Hepatocyte (in vitro differentiated cells): ENCODE data around the gene LY6G5B. TPM values are rescaled to one million over a fixed set of nuclear protein-coding genes. Genes with fewer than 3 reads are reported as not detected.

Experiments
- DNase-seq: peaks from one replicate; pipeline ENCODE4 v3.0.0-alpha.2; 2016; ENCODE audit warnings: low spot score
- H2AFZ ChIP-seq: fragments of 200-600 bp; sonication (generic); 2 replicates; pipeline ENCODE4 v1.6.0; 2016; ENCODE audit warnings: antibody characterized with exemption, mild to moderate bottlenecking
- H3K27ac ChIP-seq: fragments of 200-600 bp; sonication (generic); 2 replicates; pipeline ENCODE4 v1.5.1; 2016; ENCODE audit warnings: mild to moderate bottlenecking
- H3K27me3 ChIP-seq: fragments of 200-600 bp; sonication (generic); 2 replicates; pipeline ENCODE4 v1.6.1; 2016
- H3K36me3 ChIP-seq: fragments of 200-600 bp; sonication (generic); replicated peaks from 2 replicates; pipeline ENCODE4 v1.5.1; 2016; ENCODE audit warnings: low read depth; ENCODE audit not compliant: insufficient read depth
- H3K4me1 ChIP-seq: fragments of 200-600 bp; sonication (generic); 2 replicates; pipeline ENCODE4 v1.5.1; 2016; ENCODE audit warnings: mild to moderate bottlenecking, moderate library complexity; ENCODE audit not compliant: insufficient read depth
- H3K4me2 ChIP-seq: fragments of 200-600 bp; sonication (generic); 2 replicates; pipeline ENCODE4 v1.6.0; 2016
- H3K4me3 ChIP-seq: fragments of 200-600 bp; sonication (generic); 2 replicates; pipeline ENCODE4 v1.5.1; 2016; ENCODE audit warnings: mild to moderate bottlenecking
- H3K79me2 ChIP-seq: fragments of 200-600 bp; sonication (generic); 2 replicates; pipeline ENCODE4 v1.6.0; 2017; ENCODE audit warnings: mild to moderate bottlenecking
- H3K9me2 ChIP-seq: fragments of 200-600 bp; sonication (generic); replicated peaks from 2 replicates; pipeline ENCODE4 v1.6.0; 2017; ENCODE audit warnings: mild to moderate bottlenecking; ENCODE audit not compliant: insufficient read depth
- H3K9me3 ChIP-seq: fragments of 200-600 bp; sonication (generic); 2 replicates; pipeline ENCODE4 v1.5.1; 2016; ENCODE audit warnings: low read depth, mild to moderate bottlenecking
- H4K20me1 ChIP-seq: fragments of 200-600 bp; sonication (generic); 2 replicates; pipeline ENCODE4 v1.6.0; 2016; ENCODE audit warnings: mild to moderate bottlenecking; ENCODE audit not compliant: insufficient read depth, poor library complexity, severe bottlenecking
- CTCF ChIP-seq: fragments of 200-600 bp; sonication (generic); IDR thresholded peaks from 2 replicates; pipeline ENCODE4 v1.5.1; 2016; ENCODE audit warnings: antibody characterized with exemption, mild to moderate bottlenecking; ENCODE audit not compliant: poor library complexity
- EZH2 ChIP-seq: fragments of 200-600 bp; sonication (generic); IDR thresholded peaks from 2 replicates; pipeline ENCODE4 v1.6.1; 2016; ENCODE audit warnings: antibody characterized with exemption, mild to moderate bottlenecking, borderline replicate concordance
- EZH2phosphoT487 ChIP-seq: fragments of 200-600 bp; sonication (generic); IDR thresholded peaks from one replicate; pipeline ENCODE4 v1.6.1; 2018; ENCODE audit warnings: antibody characterized with exemption, mild to moderate bottlenecking, low read depth, moderate library complexity; ENCODE audit not compliant: unreplicated experiment, severe bottlenecking
- WGBS: methylation state at CpG from one replicate; pipeline ENCODE4 v1.1.6; 2016; ENCODE audit warnings: low lambda C conversion rate; ENCODE audit errors: missing lambda C conversion rate; 5-methylcytosine and 5-hydroxymethylcytosine counted together
- microRNA-seq: library from miRNA; unstranded; fragments of <30 nt; microRNA quantifications from one replicate; pipeline ENCODE4, GENCODE V29; 2017
- polyA plus RNA-seq: library from polyadenylated mRNA; unstranded; fragments of >200 nt; fragmentation: Nextera tagmentation; extraction: Ambion mirVana; gene quantifications from 2 replicates; pipeline ENCODE4 v1.2.1, GENCODE V29; 2016
- small RNA-seq: library from RNA; depleted of rRNA; stranded (forward); fragments of <200 nt; gene quantifications from one replicate; pipeline ENCODE3, GENCODE V24; 2014
- total RNA-seq: library from RNA; depleted of rRNA; stranded (reverse); fragments of >200 nt; gene quantifications from 2 replicates; pipeline ENCODE4 v1.2.3, GENCODE V29; 2014

The LY6G5B gene
- total and polyA plus RNA-seq, 2 experiments from 2014 or later, result 5.3 to 14.9 TPM

DNA sequence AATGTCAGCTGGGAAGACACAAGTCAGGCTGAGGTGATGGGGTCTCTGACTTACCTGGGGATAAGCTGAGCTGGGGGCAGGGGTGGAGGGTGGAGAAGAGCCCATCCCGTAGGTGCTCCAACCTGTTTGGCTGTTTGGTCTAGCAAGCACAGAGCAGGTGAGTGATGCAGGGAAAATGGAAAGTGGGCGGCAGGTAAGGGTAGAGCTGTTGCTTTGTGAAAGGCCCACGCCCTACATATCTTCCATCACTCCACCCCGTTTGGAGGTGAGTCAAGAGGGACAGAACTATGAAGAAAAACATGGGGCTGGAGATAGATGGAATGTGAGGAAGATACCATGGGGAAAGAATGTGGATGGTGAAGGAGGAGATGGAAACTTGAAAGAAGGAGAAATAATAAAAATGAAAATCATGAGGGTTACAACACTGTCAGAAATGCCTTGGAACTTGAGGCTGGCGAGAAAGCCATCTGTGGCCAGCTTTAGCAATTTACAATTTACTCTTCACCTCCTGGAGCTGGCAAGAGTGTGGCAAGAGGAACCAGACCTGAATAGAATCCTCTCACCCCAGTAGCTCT, 50.5 kb downstream of the LY6G5B start:
- no peak overlapping the region for H3K4me3 ChIP-seq
- no peaks in the 10 kb centered on the region for H3K36me3 ChIP-seq
- H3K4me1 ChIP-seq, result peaks cover 4% of the 10 kb centered on the region
- no peak overlapping the region for H3K4me2 ChIP-seq
- H3K79me2 ChIP-seq, result no peaks in the 10 kb centered on the region
- H3K27ac ChIP-seq, result no peak overlapping the region
- H4K20me1 ChIP-seq, result no peaks in the 10 kb centered on the region
- no peaks in the 10 kb centered on the region for H3K27me3 ChIP-seq
- H3K9me3 ChIP-seq, result no peaks in the 10 kb centered on the region
- no peak for TF ChIP-seq EZH2phosphoT487
- TF ChIP-seq EZH2, result no peak
- no peak for TF ChIP-seq CTCF
- DNase-seq, result no peak
- no peaks in the 10 kb centered on the region for H3K9me2 ChIP-seq
- H2AFZ ChIP-seq, result no peak overlapping the region
- 88% methylated on average over 5 of the region's 5 CpGs for WGBS

DNA sequence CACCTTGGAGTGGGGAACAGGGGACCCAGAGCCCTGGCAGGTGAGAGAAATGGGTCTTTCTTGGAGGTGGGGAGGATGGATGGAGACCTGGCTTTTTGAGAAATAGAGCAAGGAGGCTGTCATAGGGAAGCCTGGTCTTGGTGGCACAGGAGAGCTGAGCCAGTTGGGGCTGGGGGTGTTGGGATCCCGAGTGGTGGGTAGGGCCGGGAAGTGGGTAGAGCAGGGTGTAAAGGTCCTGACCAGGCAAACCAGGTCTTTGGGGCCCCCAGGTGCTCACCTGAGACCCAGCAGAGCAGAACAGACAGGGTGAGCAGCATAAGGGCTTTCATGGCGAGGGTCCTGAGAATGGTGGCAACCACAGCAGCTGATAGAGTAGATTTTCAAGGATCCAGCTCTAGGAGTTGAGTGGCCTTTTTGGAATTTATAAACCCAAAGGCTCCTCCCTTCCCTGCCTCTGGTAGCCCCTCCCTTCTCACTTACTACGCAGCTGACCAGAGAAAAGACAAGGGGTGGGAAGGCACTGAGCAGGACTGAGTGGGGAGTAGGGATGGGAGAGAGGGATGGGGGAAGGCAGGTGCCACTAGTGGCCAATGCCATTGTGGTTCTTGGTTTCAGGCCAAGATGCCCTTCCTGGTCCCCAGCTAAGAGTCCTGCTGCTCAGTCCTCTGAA, 51.7 kb downstream of the LY6G5B start, which contains the start of gene LY6G6C:
LY6G6C (minus strand) TSS at position 396 of the 670 bp plus-strand sequence; CDS start at position 329, 67 bp downstream.
- no peaks in the 10 kb centered on the region for H4K20me1 ChIP-seq
- 89% methylated on average over 4 of the region's 4 CpGs for WGBS
- no peaks in the 10 kb centered on the region for H3K9me3 ChIP-seq
- no peaks in the 10 kb centered on the region for H3K36me3 ChIP-seq
- H2AFZ ChIP-seq, result no peak within 1 kb of the TSS
- H3K4me1 ChIP-seq, result no peaks in the 10 kb centered on the region
- H3K4me2 ChIP-seq, result no peak within 1 kb of the TSS
- no peak for TF ChIP-seq CTCF
- no peak for TF ChIP-seq EZH2phosphoT487
- TF ChIP-seq EZH2, result no peak
- no peak within 1 kb of the TSS for H3K4me3 ChIP-seq
- no peak for DNase-seq
- H3K9me2 ChIP-seq, result no peaks in the 10 kb centered on the region
- H3K27me3 ChIP-seq, result no peaks in the 10 kb centered on the region
- no peak within 1 kb of the TSS for H3K27ac ChIP-seq
- no peaks in the 10 kb centered on the region for H3K79me2 ChIP-seq

DNA sequence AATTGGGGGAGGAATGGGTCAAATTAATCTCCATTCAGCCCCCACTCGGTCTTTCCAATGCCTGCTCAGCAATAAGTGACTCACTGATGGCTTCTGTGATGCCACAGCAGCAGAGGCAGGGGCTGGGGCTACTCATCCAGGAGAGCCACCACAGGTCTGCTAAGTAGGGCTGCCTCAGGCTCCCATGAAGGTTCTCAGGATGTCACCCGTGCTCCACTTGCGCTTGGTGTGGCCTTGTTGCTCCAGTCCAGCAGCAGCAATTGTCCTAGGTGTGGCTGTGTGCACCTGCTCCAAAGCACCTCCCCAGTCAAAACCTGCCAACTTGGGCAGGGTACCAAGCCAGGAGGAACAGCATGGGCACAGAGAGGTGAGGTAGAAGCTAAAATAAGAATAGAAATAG, 52.4 kb downstream of the LY6G5B start:
- WGBS, result 91% methylated on average over 3 of the region's 3 CpGs
- H4K20me1 ChIP-seq, result no peaks in the 10 kb centered on the region
- H3K9me2 ChIP-seq, result no peaks in the 10 kb centered on the region
- no peak overlapping the region for H2AFZ ChIP-seq
- H3K27me3 ChIP-seq, result no peaks in the 10 kb centered on the region
- no peak overlapping the region for H3K4me2 ChIP-seq
- DNase-seq, result no peak
- H3K79me2 ChIP-seq, result no peaks in the 10 kb centered on the region
- H3K4me3 ChIP-seq, result no peak overlapping the region
- no peaks in the 10 kb centered on the region for H3K9me3 ChIP-seq
- TF ChIP-seq CTCF (no peak), EZH2phosphoT487 (no peak), EZH2 (no peak)
- H3K36me3 ChIP-seq, result no peaks in the 10 kb centered on the region
- no peaks in the 10 kb centered on the region for H3K4me1 ChIP-seq
- H3K27ac ChIP-seq, result no peak overlapping the region

Small RNAs within 50 kb of the gene (microRNA-seq; reads per million reads assigned to microRNA genes)
- gene MIR4646, result 5.4 reads per million, percentile 11 among the genes with 10 or more reads in this experiment
- gene MIR6832, result 2.2 reads per million

Small RNAs within 50 kb of the gene (small RNA-seq; reads per million reads assigned to genes)
- gene LY6G6D (not detected), gene MIR4646 (not detected), gene MIR6832 (not detected), gene RF00019 (not detected), gene SNORA38 (3.7 reads per million, percentile 91 among the genes with 10 or more reads in this experiment)

Other genes starting within 250 kb of the LY6G5B start
Only the 30 nearest of the 37 such genes appear.
- 0.47 and 1.2 TPM in 2 replicates for gene MCCD1, start 141.0 kb upstream of the LY6G5B start, total RNA-seq
- 1.3 and 2.0 TPM in 2 replicates for gene MCCD1, start 141.0 kb upstream of the LY6G5B start, polyA plus RNA-seq
- 207 and 287 TPM in 2 replicates for gene DDX39B, start 128.0 kb upstream of the LY6G5B start, total RNA-seq
- gene DDX39B, start 128.0 kb upstream of the LY6G5B start, polyA plus RNA-seq, result 210 and 238 TPM in 2 replicates
- 0.63 and 0.88 TPM in 2 replicates for gene ATP6V1G2, start 123.4 kb upstream of the LY6G5B start, total RNA-seq
- gene ATP6V1G2, start 123.4 kb upstream of the LY6G5B start, polyA plus RNA-seq, result 0.73 TPM in 1 of 2 replicates, not detected in the other
- 22.7 and 28.9 TPM in 2 replicates for gene NFKBIL1, start 122.4 kb upstream of the LY6G5B start, total RNA-seq
- 25.0 and 30.3 TPM in 2 replicates for gene NFKBIL1, start 122.4 kb upstream of the LY6G5B start, polyA plus RNA-seq
- gene LTA, start 97.7 kb upstream of the LY6G5B start, total RNA-seq, result not detected in 2 replicates
- not detected in 2 replicates for gene LTA, start 97.7 kb upstream of the LY6G5B start, polyA plus RNA-seq
- 0.63 TPM in 1 of 2 replicates, not detected in the other for gene TNF, start 94.4 kb upstream of the LY6G5B start, total RNA-seq
- gene TNF, start 94.4 kb upstream of the LY6G5B start, polyA plus RNA-seq, result 0.91 and 1.3 TPM in 2 replicates
- gene LTB, start 87.6 kb upstream of the LY6G5B start, total RNA-seq, result 2.4 and 4.0 TPM in 2 replicates
- gene LTB, start 87.6 kb upstream of the LY6G5B start, polyA plus RNA-seq, result 6.0 and 10.6 TPM in 2 replicates
- not detected in 2 replicates for gene LST1, start 83.7 kb upstream of the LY6G5B start, total RNA-seq
- 1.5 and 2.4 TPM in 2 replicates for gene LST1, start 83.7 kb upstream of the LY6G5B start, polyA plus RNA-seq
- not detected in 2 replicates for gene NCR3, start 77.0 kb upstream of the LY6G5B start, total RNA-seq
- gene NCR3, start 77.0 kb upstream of the LY6G5B start, polyA plus RNA-seq, result not detected in 2 replicates
- gene AIF1, start 54.7 kb upstream of the LY6G5B start, total RNA-seq, result 4.1 and 4.6 TPM in 2 replicates
- gene AIF1, start 54.7 kb upstream of the LY6G5B start, polyA plus RNA-seq, result 7.2 and 12.8 TPM in 2 replicates
- 29.8 and 50.2 TPM in 2 replicates for gene PRRC2A, start 49.3 kb upstream of the LY6G5B start, total RNA-seq
- gene PRRC2A, start 49.3 kb upstream of the LY6G5B start, polyA plus RNA-seq, result 47.5 and 69.0 TPM in 2 replicates
- 113 and 148 TPM in 2 replicates for gene BAG6, start 17.3 kb upstream of the LY6G5B start, total RNA-seq
- gene BAG6, start 17.3 kb upstream of the LY6G5B start, polyA plus RNA-seq, result 84.6 and 85.7 TPM in 2 replicates
- 9.3 and 10.4 TPM in 2 replicates for gene APOM, start 14.1 kb upstream of the LY6G5B start, total RNA-seq
- gene APOM, start 14.1 kb upstream of the LY6G5B start, polyA plus RNA-seq, result 28.2 and 40.7 TPM in 2 replicates
- 21.3 and 23.3 TPM in 2 replicates for gene C6orf47, start 9.2 kb upstream of the LY6G5B start, total RNA-seq
- 19.8 and 25.4 TPM in 2 replicates for gene C6orf47, start 9.2 kb upstream of the LY6G5B start, polyA plus RNA-seq
- 11.5 and 18.1 TPM in 2 replicates for gene GPANK1, start 5.0 kb upstream of the LY6G5B start, total RNA-seq
- 18.5 and 23.8 TPM in 2 replicates for gene GPANK1, start 5.0 kb upstream of the LY6G5B start, polyA plus RNA-seq
- gene CSNK2B, start 3.9 kb upstream of the LY6G5B start, total RNA-seq, result 155 and 185 TPM in 2 replicates
- gene CSNK2B, start 3.9 kb upstream of the LY6G5B start, polyA plus RNA-seq, result 181 and 202 TPM in 2 replicates
- gene LY6G5C, start 11.1 kb downstream of the LY6G5B start, total RNA-seq, result 0.32 TPM in 1 of 2 replicates, not detected in the other
- 0.63 and 5.0 TPM in 2 replicates for gene LY6G5C, start 11.1 kb downstream of the LY6G5B start, polyA plus RNA-seq
- 63.2 and 66.8 TPM in 2 replicates for gene ABHD16A, start 33.3 kb downstream of the LY6G5B start, total RNA-seq
- gene ABHD16A, start 33.3 kb downstream of the LY6G5B start, polyA plus RNA-seq, result 81.3 and 94.7 TPM in 2 replicates
- gene LY6G6F, start 36.9 kb downstream of the LY6G5B start, total RNA-seq, result not detected in 2 replicates
- gene LY6G6F, start 36.9 kb downstream of the LY6G5B start, polyA plus RNA-seq, result not detected in 2 replicates
- gene LY6G6D, start 45.4 kb downstream of the LY6G5B start, total RNA-seq, result 1.3 TPM in 1 of 2 replicates, not detected in the other
- 1.2 and 3.0 TPM in 2 replicates for gene LY6G6D, start 45.4 kb downstream of the LY6G5B start, polyA plus RNA-seq
- gene LY6G6C, start 51.8 kb downstream of the LY6G5B start, total RNA-seq, result not detected in 2 replicates
- gene LY6G6C, start 51.8 kb downstream of the LY6G5B start, polyA plus RNA-seq, result 0.30 and 0.39 TPM in 2 replicates
- gene MPIG6B, start 53.4 kb downstream of the LY6G5B start, total RNA-seq, result not detected in 2 replicates
- gene MPIG6B, start 53.4 kb downstream of the LY6G5B start, polyA plus RNA-seq, result 0.33 TPM in 1 of 2 replicates, not detected in the other
- 93.8 and 108 TPM in 2 replicates for gene DDAH2, start 59.3 kb downstream of the LY6G5B start, total RNA-seq
- gene DDAH2, start 59.3 kb downstream of the LY6G5B start, polyA plus RNA-seq, result 137 and 157 TPM in 2 replicates
- gene CLIC1, start 66.6 kb downstream of the LY6G5B start, total RNA-seq, result 454 and 463 TPM in 2 replicates
- gene CLIC1, start 66.6 kb downstream of the LY6G5B start, polyA plus RNA-seq, result 555 and 599 TPM in 2 replicates
- gene MSH5, start 70.0 kb downstream of the LY6G5B start, total RNA-seq, result 6.4 and 7.9 TPM in 2 replicates
- 4.9 and 8.5 TPM in 2 replicates for gene MSH5, start 70.0 kb downstream of the LY6G5B start, polyA plus RNA-seq
- 1.4 and 4.1 TPM in 2 replicates for gene SAPCD1, start 92.7 kb downstream of the LY6G5B start, total RNA-seq
- gene SAPCD1, start 92.7 kb downstream of the LY6G5B start, polyA plus RNA-seq, result 1.8 and 2.0 TPM in 2 replicates
- gene VWA7, start 107.4 kb downstream of the LY6G5B start, total RNA-seq, result 1.5 and 3.4 TPM in 2 replicates
- gene VWA7, start 107.4 kb downstream of the LY6G5B start, polyA plus RNA-seq, result 2.8 and 5.2 TPM in 2 replicates
- gene VARS1, start 125.8 kb downstream of the LY6G5B start, total RNA-seq, result 23.3 and 36.6 TPM in 2 replicates
- 51.0 and 59.6 TPM in 2 replicates for gene VARS1, start 125.8 kb downstream of the LY6G5B start, polyA plus RNA-seq
- 42.9 and 51.9 TPM in 2 replicates for gene LSM2, start 137.0 kb downstream of the LY6G5B start, total RNA-seq
- 48.7 and 57.9 TPM in 2 replicates for gene LSM2, start 137.0 kb downstream of the LY6G5B start, polyA plus RNA-seq
- 1.4 and 2.2 TPM in 2 replicates for gene HSPA1L, start 145.3 kb downstream of the LY6G5B start, total RNA-seq
- gene HSPA1L, start 145.3 kb downstream of the LY6G5B start, polyA plus RNA-seq, result 1.0 and 2.7 TPM in 2 replicates